CD1c-positive myeloid dendritic cell (primary cell): ENCODE data around the gene SP2.

Experiments
- DNase-seq: peaks from one replicate; pipeline ENCODE4 v3.0.0-alpha.2; 2016; ENCODE audit errors: extremely low spot score

SP2 gene

GRCh38 chr17:47949197-47949759 lies 53.2 kb downstream of the SP2 start:
- DNase-seq, result peak; percentile 85

- peak; percentile 18 for DNase-seq
These were observed 53.9 kb downstream of the SP2 start for GRCh38 chr17:47949946-47950345.

GRCh38 chr17:47950448-47950847 lies 54.4 kb downstream of the SP2 start:
- no peak for DNase-seq

GRCh38 chr17:47952171-47953021 lies 56.4 kb downstream of the SP2 start:
- DNase-seq, result peak; percentile 70

GRCh38 chr17:47953909-47954308 lies 57.9 kb downstream of the SP2 start:
- no peak for DNase-seq

GRCh38 chr17:47955497-47956461 lies 59.7 kb downstream of the SP2 start:
- DNase-seq, result no peak

GRCh38 chr17:47956791-47957590 lies 61.0 kb downstream of the SP2 start:
- DNase-seq, result no peak

- no peak for DNase-seq
These were observed 61.8 kb downstream of the SP2 start, which contains the start of gene PRR15L for GRCh38 chr17:47957591-47958490. PRR15L (minus strand) TSS chr17:47957883; CDS start chr17:47953234, 4,649 bp downstream.

- DNase-seq, result no peak
These were observed 64.0 kb downstream of the SP2 start for GRCh38 chr17:47959825-47960655.

- no peak for DNase-seq
These were observed 65.4 kb downstream of the SP2 start for GRCh38 chr17:47961406-47961805.

- DNase-seq, result no peak
These were observed 66.9 kb downstream of the SP2 start for GRCh38 chr17:47962901-47963300.

- no peak for DNase-seq
These were observed 68.8 kb downstream of the SP2 start for GRCh38 chr17:47964856-47965255.

- no peak for DNase-seq
These were observed 70.1 kb downstream of the SP2 start for GRCh38 chr17:47966079-47966519.

- DNase-seq, result no peak
These were observed 71.7 kb downstream of the SP2 start for GRCh38 chr17:47967607-47968252.

GRCh38 chr17:47968836-47969235 lies 72.8 kb downstream of the SP2 start:
- no peak for DNase-seq

- DNase-seq, result no peak
These were observed 74.1 kb downstream of the SP2 start for GRCh38 chr17:47969930-47970724.

GRCh38 chr17:47970725-47971499 lies 74.9 kb downstream of the SP2 start, which contains the start of gene CDK5RAP3:
CDK5RAP3 (plus strand) TSS chr17:47971113; CDS start chr17:47971147, 34 bp downstream.
- DNase-seq, result peak; percentile 100
